NCI-H510A treated with DMSO at 0.1 percent for 48 hours (cell line): Measurements from ENCODE around the gene ZNF283.
"Not testable (repeated sequence)": the region's sequence is repeated elsewhere in the genome, so short reads cannot be mapped to it uniquely, and the experiment has no call there.

Experiments
- DNase-seq: peaks from one replicate; lab custom pipeline; 2025; lab: John Stamatoyannopoulos, UW

Gene ZNF283

DNA sequence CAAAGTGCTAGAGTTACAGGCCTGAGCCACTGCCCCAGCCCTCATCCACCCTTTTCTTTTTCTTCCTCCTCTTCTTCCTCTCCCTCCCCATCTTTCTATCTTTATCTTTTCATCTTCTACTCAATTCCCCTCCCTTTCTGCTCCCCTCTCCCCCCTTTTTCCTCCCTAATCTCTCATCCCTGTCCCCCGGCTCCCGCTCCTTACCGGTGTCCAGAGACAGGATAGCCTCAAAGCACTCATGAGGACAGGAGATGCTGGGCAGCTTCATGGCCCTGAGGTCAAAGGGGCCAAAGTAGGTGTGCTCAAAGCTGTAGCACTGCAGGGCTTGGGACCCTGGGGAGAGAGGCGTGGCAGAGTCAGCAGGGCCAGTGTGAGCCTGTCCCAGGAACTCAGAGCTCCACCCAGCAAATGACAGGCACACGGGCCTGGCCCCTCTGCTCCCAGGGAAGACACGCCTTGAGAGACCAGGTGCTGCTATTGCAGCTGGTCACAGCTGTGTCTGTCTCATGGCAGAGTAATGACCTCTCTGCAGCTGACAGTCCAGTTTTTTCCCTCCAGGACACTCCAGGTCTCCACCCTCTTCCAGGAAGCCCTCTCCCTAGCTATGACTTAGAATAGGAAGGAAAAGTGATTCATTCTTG lies 27.5 kb upstream of the ZNF283 start:
- DNase-seq = no peak

DNA sequence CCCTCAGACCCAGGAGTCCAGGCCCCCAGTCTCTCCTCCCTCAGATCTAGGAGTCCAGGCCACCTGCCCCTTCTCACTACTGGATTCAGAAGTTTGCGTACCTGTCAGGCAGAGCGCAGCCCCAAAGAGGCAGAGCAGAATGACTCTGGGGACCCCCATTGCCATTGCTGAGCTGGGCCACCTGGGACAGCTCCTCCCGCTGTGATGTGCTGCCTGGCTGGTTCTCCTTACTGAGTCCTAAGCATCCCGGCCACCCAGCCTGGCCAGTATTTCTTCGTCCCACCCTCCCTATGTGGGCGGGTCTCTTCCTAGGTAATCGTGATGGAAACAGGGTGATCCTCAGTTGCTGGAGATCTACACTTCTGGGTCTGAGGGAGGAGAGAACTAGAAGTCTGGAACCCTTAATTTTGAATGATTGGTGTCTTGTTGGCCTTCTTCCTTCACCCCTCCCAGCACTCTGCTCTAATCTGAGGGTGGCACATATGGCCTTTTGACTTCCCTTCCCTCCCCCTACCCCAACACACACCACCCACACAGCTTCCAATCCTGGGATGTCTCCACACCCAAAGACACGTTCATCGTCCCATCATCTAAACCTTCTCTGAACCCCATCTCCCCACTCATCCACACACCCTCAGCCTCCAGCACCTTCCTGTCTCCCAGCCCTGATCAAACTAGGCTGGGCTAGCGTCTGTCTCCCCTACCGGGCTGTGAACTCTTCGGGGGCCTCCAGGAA lies 24.7 kb upstream of the ZNF283 start, which contains the start of gene LYPD5:
Gene LYPD5, minus strand, starts transcription at position 232 of the 736 bp plus-strand sequence. Its CDS starts 67 bp downstream, at position 165.
- no peak for DNase-seq

DNA sequence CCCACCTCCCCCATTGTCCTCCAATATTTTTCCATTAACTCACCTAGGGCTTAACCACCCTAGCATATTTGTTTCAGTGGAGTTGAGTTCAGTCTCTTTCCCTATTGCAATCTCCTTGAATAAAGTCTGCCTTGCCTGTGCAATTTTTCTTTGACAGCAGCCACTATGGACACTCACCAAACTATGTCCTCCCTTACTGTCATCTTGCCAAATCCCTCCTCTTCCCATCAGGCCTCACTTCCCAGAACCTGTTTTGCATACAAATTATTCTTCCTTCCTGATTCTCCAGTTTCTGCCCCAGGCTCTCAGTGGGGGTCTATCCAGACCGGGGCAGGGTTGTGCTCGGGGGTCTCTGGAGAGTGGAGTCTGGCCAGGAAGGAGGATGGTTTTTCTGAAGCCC lies 22.7 kb upstream of the ZNF283 start:
- DNase-seq = no peak

GRCh38 chr19:43806401-43806800 lies 20.7 kb upstream of the ZNF283 start:
- DNase-seq = not testable (repeated sequence)

DNA sequence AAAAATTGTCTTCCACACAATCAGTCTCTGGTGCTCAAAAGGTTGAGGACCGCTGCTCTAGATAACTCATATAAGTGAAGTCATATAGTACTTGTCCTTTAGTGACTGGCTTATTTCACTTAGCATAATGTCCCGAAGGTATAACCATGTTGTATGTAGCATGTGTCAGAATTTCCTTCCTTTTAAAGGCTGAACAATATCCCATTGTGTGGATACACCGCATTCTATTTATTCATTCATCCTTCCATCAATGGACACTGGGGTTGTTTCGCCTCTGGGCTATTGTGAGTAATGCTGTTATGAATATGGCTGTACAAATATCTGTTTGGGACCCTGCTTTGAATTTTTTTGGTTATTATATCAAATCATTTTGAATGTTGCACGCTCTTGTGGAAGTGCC lies 20.3 kb upstream of the ZNF283 start:
- no peak for DNase-seq

GRCh38 chr19:43807651-43808050 lies 19.5 kb upstream of the ZNF283 start:
- DNase-seq = no peak

GRCh38 chr19:43809762-43810696 lies 17.1 kb upstream of the ZNF283 start:
- peak; percentile 61 for DNase-seq

- DNase-seq = no peak
These were observed 15.3 kb upstream of the ZNF283 start for GRCh38 chr19:43811837-43812236.

DNA sequence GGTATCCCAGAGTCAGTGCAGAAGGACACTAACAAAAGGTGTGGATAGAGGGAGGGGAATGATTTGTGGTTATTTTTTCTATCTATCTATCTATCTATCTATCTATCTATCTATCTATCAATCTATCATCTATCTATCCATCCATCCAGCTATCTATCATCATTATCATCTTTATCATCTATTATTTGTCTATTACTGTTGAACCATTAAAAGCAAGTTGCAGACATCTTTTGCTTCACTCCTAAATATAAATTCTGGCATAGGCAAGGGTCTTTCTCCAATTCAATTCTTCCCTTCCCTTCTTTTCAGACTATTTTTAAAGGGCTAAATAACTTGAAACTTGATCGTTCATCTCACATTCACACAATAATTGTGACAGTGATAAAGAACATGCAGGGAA lies 14.9 kb upstream of the ZNF283 start:
- DNase-seq = no peak

DNA sequence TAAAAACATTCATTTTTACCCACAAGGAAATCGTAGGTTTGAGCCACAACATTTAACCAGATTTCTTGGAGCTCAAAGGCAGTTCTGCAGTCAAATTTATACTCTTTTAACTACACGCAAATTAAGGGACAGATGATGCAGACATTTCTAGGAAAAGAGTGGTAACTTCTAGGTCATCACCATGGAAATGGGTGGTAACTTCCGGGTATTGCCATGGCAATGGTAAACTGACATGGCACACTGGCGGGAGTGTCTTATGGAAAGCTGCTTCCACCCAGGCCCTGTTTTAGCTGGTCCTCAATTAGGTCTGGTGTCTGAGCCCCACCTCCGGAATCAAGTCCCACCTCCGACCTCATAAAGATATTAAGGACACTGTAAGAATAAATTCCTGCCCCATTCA lies 14.4 kb upstream of the ZNF283 start:
- no peak for DNase-seq

DNA sequence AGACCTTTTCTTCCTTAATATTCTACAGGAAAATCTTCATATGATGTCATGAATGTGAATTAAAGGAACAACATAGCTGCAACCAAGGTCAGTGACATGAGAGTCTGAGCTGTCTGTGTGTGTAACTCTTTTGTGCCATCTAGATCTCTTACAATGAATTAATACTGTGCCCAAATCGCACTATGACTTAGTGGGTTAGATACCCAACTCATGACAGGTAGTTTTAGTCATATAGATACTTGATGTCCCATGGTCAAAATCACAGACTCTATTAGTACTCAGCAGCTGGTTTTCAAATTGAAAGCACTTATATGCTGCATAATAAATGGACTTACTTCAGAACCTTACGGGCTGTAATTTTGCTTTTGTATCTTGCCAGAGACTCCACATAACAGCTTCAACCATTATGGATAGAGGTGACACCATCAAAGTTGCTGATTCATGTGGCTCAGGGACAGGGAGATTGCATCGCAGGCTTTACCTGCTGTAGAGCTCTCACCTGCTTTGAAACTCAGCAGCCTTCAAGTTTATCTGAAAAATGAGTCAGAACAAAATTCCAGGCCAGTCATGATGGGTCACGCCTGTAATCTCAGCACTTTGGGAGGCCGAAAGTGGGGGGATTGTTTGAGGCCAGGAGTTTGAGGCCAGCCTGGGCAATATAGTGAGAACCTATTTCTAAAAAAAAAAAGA lies 12.3 kb upstream of the ZNF283 start:
- no peak for DNase-seq

GRCh38 chr19:43817454-43817853 lies 9.7 kb upstream of the ZNF283 start:
- DNase-seq = not testable (repeated sequence)

- no peak for DNase-seq
These were observed 8.6 kb upstream of the ZNF283 start for GRCh38 chr19:43818500-43818899.

GRCh38 chr19:43820098-43820883 lies 6.8 kb upstream of the ZNF283 start:
- DNase-seq = no peak

GRCh38 chr19:43820884-43821215 lies 6.3 kb upstream of the ZNF283 start:
- no peak for DNase-seq

- not testable (repeated sequence) for DNase-seq
These were observed 3.3 kb upstream of the ZNF283 start for GRCh38 chr19:43823856-43824255.

DNA sequence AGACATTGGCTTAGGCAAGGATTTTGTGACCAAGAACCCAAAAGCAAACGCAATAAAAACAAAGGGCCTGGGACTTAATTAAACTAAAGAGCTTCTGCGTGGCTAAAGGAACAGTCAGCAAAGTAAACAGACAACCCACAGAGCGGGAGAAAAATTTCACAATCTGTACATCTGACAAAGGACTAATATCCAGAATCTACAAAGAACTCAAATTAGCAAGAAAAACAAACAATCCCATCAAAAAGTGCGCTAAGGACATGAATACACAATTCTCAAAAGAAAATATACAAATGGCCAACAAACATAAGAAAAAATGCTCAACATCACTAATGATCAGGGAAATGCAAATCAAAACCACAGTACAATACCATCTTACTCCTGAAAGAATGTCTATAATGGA lies 2.5 kb upstream of the ZNF283 start:
- not testable (repeated sequence) for DNase-seq

DNA sequence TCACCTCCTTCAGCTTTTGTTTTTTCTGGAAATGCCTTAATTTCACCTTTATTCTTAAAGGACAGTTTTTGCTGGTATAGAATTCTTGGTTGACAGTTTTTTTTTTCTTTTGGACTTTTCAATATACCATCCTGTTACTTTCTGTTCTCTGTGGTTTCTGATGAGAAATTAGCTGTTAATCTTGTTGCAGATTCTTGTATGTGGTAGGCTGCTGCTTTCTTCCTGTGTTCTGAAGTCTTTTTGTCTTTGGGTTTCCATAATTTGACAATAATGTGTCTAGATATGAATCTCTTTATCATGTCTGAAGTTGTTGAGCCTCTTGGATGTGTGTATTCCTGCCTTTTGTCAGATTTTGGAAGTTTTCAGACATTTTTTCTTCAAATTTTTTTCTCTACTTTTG lies 12.0 kb downstream of the ZNF283 start:
- DNase-seq = no peak

DNA sequence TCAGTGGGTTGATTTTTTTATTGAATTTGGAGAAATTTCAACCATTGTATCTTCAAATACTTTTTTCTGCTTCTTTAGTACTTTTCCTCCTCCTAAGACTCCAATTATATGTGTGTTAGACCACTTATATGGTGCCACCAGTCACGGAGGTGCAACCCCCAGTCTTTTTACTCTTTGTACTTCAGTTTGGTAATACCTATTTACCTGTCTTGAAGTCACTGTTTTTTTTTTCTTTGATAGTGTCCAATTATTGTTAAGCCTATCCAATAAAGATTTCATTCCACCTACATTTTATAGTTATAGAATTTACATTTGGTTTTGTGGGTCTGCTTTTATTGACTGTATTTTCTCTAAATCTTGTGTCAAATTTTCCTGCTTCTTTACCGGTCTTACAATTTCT lies 14.9 kb downstream of the ZNF283 start:
- DNase-seq = no peak

DNA sequence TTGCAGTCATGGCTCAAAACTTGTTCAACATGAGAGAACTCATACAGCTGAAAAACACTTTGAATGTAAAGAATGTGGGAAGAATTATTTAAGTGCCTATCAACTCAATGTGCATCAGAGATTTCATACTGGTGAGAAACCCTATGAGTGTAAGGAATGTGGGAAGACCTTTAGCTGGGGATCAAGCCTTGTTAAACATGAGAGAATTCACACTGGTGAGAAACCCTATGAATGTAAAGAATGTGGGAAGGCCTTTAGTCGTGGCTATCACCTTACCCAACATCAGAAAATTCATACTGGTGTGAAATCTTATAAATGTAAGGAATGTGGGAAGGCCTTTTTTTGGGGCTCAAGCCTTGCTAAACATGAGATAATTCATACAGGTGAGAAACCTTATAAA lies 20.1 kb downstream of the ZNF283 start:
- DNase-seq = no peak

DNA sequence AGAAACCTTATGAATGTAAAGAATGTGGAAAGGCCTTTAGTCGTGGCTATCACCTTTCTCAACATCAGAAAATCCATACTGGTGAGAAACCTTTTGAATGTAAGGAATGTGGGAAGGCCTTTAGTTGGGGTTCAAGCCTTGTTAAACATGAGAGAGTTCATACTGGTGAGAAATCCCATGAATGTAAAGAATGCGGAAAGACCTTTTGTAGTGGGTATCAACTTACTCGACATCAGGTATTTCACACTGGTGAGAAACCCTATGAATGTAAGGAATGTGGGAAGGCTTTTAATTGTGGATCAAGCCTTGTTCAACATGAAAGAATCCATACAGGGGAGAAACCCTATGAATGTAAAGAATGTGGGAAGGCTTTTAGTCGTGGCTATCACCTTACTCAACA lies 20.8 kb downstream of the ZNF283 start:
- DNase-seq = no peak
